ENCODE results near the gene ROBO4. TPM values are rescaled to one million over a fixed set of nuclear protein-coding genes. Genes with fewer than 3 reads are reported as not detected.
A peak's percentile ranks its signal among the peaks of the same experiment; 100 is the strongest.

Gene ROBO4
- total RNA-seq, 1 experiment from 2014 or later, result 1.6 TPM

GRCh38 chr11:124867700-124868099, 30.0 kb downstream of the ROBO4 start:
- Histone ChIP-seq H3K4me2 (ENCODE audit: low read length) (peak overlapping the region; percentile 45), H3K9me3 (ENCODE audit: low read length) (no peaks in the 10 kb centered on the region), H3K9ac (ENCODE audit: low read length) (no peak overlapping the region), H3K4me3 (ENCODE audit: low read length) (0 out of 2 replicates have a peak overlapping the region, but pooled peaks have one; percentile 4), H3K4me1 (ENCODE audit: insufficient read depth, low read length) (no peaks in the 10 kb centered on the region), H3F3A (ENCODE audit: low read length, unreplicated experiment) (no peaks in the 10 kb centered on the region), H3K9me2 (replicated peaks; ENCODE audit: low read length) (no peaks in the 10 kb centered on the region), H4K20me1 (ENCODE audit: low read length) (no peaks in the 10 kb centered on the region), H3K27me3 (ENCODE audit: low read length) (peaks cover 58% of the 10 kb centered on the region), H3K27ac (ENCODE audit: low read length) (no peak overlapping the region), H3K79me2 (ENCODE audit: low read length) (no peaks in the 10 kb centered on the region), H3K36me3 (ENCODE audit: low read depth, low read length) (no peaks in the 10 kb centered on the region), H2AFZ (ENCODE audit: low read length) (peak overlapping the region; percentile 40; the same call in 1 of the 2 replicates)
- ChIA-PET POLR2A (ENCODE audit: unreplicated experiment) (interaction anchor here (0.6 kb wide), 1 partner anchor 27 kb away, joined by 5 read pairs; no protein-coding TSS in a partner anchor), CTCF (interaction anchor here (0.5 to 1.3 kb wide), 6 partner anchors 9 to 199 kb away, joined by 3 to 13 read pairs (median 6); partner anchors contain the start of genes SIAE and SPA17)
- intact Hi-C loops (cut with micrococcal nuclease), result loop anchor here (1.0 to 2.0 kb wide), 4 partner anchors 30 to 223 kb away; partner anchors contain the start of gene MSANTD2
- TF ChIP-seq EZH2phosphoT487 (IDR thresholded peaks at IDR 0.05; ENCODE audit: borderline replicate concordance, low read length) (no peak), EZH2 (IDR thresholded peaks at IDR 0.05; ENCODE audit: low read length, unreplicated experiment) (no peak)
- TF ChIP-seq, protein P1, sequence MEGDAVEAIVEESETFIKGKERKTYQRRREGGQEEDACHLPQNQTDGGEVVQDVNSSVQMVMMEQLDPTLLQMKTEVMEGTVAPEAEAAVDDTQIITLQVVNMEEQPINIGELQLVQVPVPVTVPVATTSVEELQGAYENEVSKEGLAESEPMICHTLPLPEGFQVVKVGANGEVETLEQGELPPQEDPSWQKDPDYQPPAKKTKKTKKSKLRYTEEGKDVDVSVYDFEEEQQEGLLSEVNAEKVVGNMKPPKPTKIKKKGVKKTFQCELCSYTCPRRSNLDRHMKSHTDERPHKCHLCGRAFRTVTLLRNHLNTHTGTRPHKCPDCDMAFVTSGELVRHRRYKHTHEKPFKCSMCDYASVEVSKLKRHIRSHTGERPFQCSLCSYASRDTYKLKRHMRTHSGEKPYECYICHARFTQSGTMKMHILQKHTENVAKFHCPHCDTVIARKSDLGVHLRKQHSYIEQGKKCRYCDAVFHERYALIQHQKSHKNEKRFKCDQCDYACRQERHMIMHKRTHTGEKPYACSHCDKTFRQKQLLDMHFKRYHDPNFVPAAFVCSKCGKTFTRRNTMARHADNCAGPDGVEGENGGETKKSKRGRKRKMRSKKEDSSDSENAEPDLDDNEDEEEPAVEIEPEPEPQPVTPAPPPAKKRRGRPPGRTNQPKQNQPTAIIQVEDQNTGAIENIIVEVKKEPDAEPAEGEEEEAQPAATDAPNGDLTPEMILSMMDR (conservative IDR thresholded peaks at IDR 0.05; ENCODE audit: low read depth, low read length), result peak; percentile 75
- DNase-seq (peak; percentile 64), ATAC-seq (peak; percentile 75)
- no TSS peak for BruUV-seq (replicated peaks)

DNA sequence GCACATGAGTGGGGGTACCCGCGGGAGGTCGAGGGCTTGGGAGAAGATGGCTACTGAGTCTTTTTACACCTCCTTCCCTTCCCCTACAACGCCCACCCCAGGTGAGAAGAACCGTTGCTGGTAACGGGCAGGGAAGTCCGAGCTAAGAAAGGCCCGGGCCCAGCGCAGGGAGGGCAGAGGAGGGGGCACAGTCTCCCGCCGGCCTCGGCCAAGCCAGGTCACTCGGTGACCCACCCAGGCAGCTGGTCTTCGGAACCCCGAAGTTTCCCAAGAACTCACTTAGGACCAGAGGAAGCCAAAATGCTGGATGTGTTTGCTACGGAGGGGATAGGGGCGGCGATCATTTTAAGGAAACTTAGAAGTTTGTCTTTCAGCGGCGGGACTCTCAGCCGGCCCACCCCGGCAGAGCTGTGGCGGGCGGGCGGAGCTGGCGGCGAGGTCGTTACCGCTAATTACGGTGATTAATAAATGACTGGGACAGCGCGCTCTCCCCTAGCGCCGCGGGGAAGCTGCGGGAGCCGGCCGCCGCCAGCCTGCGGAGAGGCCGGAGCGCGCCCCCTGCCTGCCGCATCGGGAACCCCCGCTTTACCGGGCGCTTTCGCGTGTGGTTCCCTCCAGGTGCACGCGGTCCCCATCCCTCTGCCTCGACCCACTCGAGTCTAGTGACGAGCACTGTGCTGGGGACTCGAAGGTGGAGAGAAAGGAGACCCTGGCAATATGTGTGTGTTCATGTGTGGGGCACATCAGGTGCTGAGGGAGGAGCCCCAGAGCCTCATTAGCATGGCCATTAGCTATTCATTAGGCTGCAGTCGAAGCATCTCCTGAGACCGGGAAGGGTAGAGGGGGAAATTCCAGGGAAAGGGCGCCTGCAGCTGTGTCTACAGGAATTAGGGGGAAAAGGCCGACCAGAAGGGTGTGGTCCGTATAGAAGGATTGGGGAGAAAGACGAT, 31.5 kb downstream of the ROBO4 start:
- Histone ChIP-seq H3K27ac (ENCODE audit: low read length) (no peak overlapping the region), H3K9me2 (replicated peaks; ENCODE audit: low read length) (no peaks in the 10 kb centered on the region), H3K4me1 (ENCODE audit: insufficient read depth, low read length) (no peaks in the 10 kb centered on the region), H3F3A (ENCODE audit: low read length, unreplicated experiment) (no peaks in the 10 kb centered on the region), H3K4me2 (ENCODE audit: low read length) (peak overlapping the region; percentile 52), H3K4me3 (ENCODE audit: low read length) (peak overlapping the region; percentile 18; the same call in 1 of the 2 replicates), H3K79me2 (ENCODE audit: low read length) (no peaks in the 10 kb centered on the region), H3K9me3 (ENCODE audit: low read length) (no peaks in the 10 kb centered on the region), H3K27me3 (ENCODE audit: low read length) (peaks cover 71% of the 10 kb centered on the region), H2AFZ (ENCODE audit: low read length) (peak overlapping the region; percentile 52; the same call in 1 of the 2 replicates), H3K36me3 (ENCODE audit: low read depth, low read length) (no peaks in the 10 kb centered on the region), H4K20me1 (ENCODE audit: low read length) (no peaks in the 10 kb centered on the region), H3K9ac (ENCODE audit: low read length) (no peak overlapping the region)
- ChIA-PET POLR2A (ENCODE audit: unreplicated experiment) (no interaction called here), CTCF (interaction anchor here (0.5 to 1.3 kb wide), 5 partner anchors 10 to 301 kb away, joined by 3 to 12 read pairs (median 6); no protein-coding TSS in a partner anchor)
- ATAC-seq (peak; percentile 17), DNase-seq (peak; percentile 30)
- no TSS peak for BruUV-seq (replicated peaks)
- intact Hi-C loops (cut with micrococcal nuclease), result loop anchor here (1.0 to 2.0 kb wide), 2 partner anchors 25 to 65 kb away; partner anchors contain the start of gene MSANTD2
- TF ChIP-seq EZH2phosphoT487 (IDR thresholded peaks at IDR 0.05; ENCODE audit: borderline replicate concordance, low read length), result peak; percentile 52; the same call in 1 of the 2 replicates
- TF ChIP-seq, protein P1 (conservative IDR thresholded peaks at IDR 0.05; ENCODE audit: low read depth, low read length), result peak; percentile 74
- no peak for TF ChIP-seq EZH2 (IDR thresholded peaks at IDR 0.05; ENCODE audit: low read length, unreplicated experiment)
